Retinal pigment epithelial cell (primary cell): ENCODE data around the gene FOXF1.

Source experiments
- DNase-seq: peaks from one replicate; pipeline ENCODE4 v3.0.0-alpha.2; 2010; ENCODE audit warnings: low read depth
- H3K4me3 ChIP-seq: 2 replicates; pipeline ENCODE4 v1.5.1; 2011; ENCODE audit warnings: mild to moderate bottlenecking, low read length, control low read depth, moderate library complexity
- CTCF ChIP-seq: conservative IDR thresholded peaks from 2 replicates; pipeline ENCODE4 v1.5.1; 2011; ENCODE audit warnings: low read depth, low read length, control low read depth, inconsistent platforms

Gene FOXF1

DNA sequence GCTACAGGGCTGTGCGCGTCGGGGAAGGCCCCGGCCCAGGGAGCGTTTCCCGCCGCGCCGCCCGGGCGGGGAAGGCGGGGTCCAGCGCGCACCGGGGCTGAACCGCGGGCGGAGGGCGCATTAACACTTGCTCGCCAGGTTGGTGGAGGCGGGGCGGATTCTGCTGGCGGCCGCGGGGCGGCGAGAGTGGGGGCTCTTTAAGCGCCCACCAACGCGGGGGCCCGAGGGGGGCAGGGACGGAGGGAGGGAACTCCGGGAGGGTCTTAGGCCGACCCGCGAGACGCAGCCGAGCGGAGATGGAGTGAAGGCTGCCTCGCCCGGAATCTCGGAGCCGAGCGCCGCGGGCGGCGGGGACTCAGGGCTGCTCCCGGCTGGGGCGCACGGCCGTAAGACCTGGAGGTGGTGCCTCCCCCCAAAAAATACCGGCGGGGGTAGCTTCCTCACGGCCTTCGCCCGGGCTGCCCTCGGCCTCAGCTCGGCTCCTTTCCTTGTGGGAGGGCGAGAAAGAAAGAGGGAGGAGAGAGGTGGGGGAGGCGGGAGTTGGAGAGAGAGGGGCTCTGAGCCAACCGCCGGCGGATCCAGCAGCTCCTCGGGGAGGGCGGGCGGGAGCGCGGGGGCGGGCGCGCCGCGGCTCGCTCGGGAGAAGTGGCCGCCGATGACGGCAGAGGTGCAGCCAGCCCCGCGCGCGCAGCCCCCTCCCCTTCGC, 415 bp upstream of the FOXF1 start:
- DNase-seq: no peak
- TF ChIP-seq CTCF: no peak
- no peak overlapping the region for H3K4me3 ChIP-seq

DNA sequence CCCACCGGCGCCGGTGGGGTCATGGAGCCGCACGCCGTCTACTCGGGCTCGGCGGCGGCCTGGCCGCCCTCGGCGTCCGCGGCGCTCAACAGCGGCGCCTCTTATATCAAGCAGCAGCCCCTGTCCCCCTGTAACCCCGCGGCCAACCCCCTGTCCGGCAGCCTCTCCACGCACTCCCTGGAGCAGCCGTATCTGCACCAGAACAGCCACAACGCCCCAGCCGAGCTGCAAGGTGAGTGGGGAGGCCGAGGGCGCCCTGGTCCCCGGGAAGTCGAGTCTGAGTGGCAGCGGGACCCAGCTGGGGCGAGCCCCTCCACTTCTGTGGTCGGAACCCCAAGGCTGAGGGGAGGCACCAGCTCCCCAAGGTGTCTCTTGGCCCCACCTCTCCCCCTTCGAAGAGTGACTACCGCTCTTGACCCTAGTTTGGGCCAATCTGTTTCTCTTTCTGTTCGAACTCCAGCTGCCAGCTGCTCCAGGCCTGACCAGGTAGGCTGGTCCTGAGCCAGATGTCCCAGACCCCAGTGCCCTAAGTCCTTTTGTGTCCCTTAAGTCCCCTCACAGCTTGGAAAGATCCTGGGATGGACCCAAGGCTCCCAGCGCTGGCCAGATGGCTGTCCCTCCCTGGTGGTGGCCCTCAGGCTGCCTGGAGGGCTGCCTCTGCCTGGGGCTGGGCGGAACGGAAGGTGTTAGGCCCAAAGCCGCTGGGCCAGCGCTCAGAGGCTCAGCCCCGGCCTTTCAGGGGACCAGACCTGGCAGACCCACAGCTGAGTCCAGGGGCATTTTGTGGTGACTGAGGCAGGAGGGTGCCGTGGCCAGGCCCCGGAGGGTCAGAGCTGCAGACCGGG, 1.2 kb downstream of the FOXF1 start:
- no peak overlapping the region for H3K4me3 ChIP-seq
- no peak for DNase-seq
- no peak for TF ChIP-seq CTCF

GRCh38 chr16:86512301-86512859, 2.1 kb downstream of the FOXF1 start:
- no peak overlapping the region for H3K4me3 ChIP-seq
- TF ChIP-seq CTCF: no peak
- DNase-seq: no peak

- TF ChIP-seq CTCF: no peak
- no peak overlapping the region for H3K4me3 ChIP-seq
- DNase-seq: no peak
These were observed 2.6 kb downstream of the FOXF1 start for GRCh38 chr16:86512860-86513470.

- no peak for TF ChIP-seq CTCF
- H3K4me3 ChIP-seq: no peak overlapping the region
- DNase-seq: no peak
These were observed 3.3 kb downstream of the FOXF1 start for GRCh38 chr16:86513471-86514277.

GRCh38 chr16:86514481-86515376, 4.4 kb downstream of the FOXF1 start:
- H3K4me3 ChIP-seq: no peak overlapping the region
- TF ChIP-seq CTCF: no peak
- DNase-seq: no peak
